H1 (cell line): ENCODE results near the gene SHROOM4.

Experiments
- CBX5 ChIP-seq: fragments of 300-800, 300-1000 bp; sonication (generic); IDR thresholded peaks from 2 replicates; pipeline ENCODE4 v1.7.1; 2016; ENCODE audit warnings: antibody characterized with exemption, low read length, low read depth
- EP300 ChIP-seq, 2 experiments: IDR thresholded peaks; 1 replicate in 1 of 2; 2 replicates in 1 of 2; pipeline ENCODE4 v1.6.1; 2011 to 2012; ENCODE audit warnings: low read depth in 2 of 2, low read length in 2 of 2, mild to moderate bottlenecking in 2 of 2, borderline replicate concordance in 1 of 2, inconsistent platforms in 1 of 2, moderate library complexity in 1 of 2
- MAFK ChIP-seq: IDR thresholded peaks from 2 replicates; pipeline ENCODE4 v1.6.1; 2012; ENCODE audit warnings: low read depth, mild to moderate bottlenecking, improper control_type of control experiment, low read length
- POLR2A ChIP-seq, 2 experiments: IDR thresholded peaks; 1 replicate in 1 of 2; 2 replicates in 1 of 2; pipeline ENCODE4 v1.6.1; 2011; ENCODE audit warnings: low read depth in 2 of 2, low read length in 2 of 2, mild to moderate bottlenecking in 2 of 2; ENCODE audit errors: control extremely low read depth in 1 of 2
- SIN3A ChIP-seq, 2 experiments: IDR thresholded peaks in 1 of 2; conservative IDR thresholded peaks in 1 of 2; 2 replicates each; pipeline ENCODE4 v1.6.1; 2011 to 2012; ENCODE audit warnings: low read length in 2 of 2, improper control_type of control experiment in 1 of 2, low read depth in 1 of 2, mild to moderate bottlenecking in 1 of 2
- SUZ12 ChIP-seq: fragments of 200-600 bp; sonication (generic); IDR thresholded peaks from 2 replicates; pipeline ENCODE4 v1.6.1; 2012; ENCODE audit warnings: mild to moderate bottlenecking, inconsistent platforms, low read length, moderate library complexity, mixed read lengths
- TF ChIP-seq, protein P1 (sequence below), 3 experiments: IDR thresholded peaks; 1 replicate in 2 of 3; 2 replicates in 1 of 3; pipeline versions ENCODE4 v1.5.1 to v1.6.1; 2011; ENCODE audit warnings: low read length in 3 of 3, mild to moderate bottlenecking in 3 of 3, inconsistent platforms in 2 of 3, low read depth in 1 of 3, moderate library complexity in 1 of 3; ENCODE audit not compliant: insufficient read depth in 1 of 3; ENCODE audit errors: control extremely low read depth in 1 of 3

DNA sequence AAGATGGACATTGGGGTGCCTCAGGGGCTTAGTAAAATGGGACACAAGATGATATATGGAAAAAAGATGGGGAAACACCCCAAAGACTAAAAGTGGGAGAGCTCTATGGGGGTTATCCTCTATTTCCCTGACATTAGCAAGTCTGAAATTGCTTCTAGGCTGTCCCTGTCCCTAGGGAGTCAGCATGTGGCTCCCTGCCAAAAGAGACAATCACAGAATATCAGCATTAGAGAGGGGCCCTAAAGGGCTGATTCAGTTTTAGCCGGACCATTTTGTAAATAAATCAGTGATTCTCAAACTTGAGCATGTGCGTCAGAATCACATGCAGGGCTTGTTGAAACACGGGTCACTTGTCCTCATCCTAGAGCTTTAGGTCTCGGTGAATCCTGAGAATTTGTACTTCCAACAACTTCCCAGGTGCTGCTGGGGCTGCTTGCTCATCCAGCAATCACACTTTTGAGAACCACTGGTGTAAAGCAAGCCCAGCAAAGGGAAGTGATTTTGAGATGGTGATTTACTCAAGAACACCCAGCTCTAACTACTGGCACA is 178.1 kb downstream of the SHROOM4 start:
- TF ChIP-seq CBX5 (no peak), SUZ12 (no peak), EP300 (IDR thresholded peaks at IDR 0.05; ENCODE audit: borderline replicate concordance in 1 of 2, low read depth in 2 of 2, low read length in 2 of 2) (no peak), MAFK (no peak), POLR2A (IDR thresholded peaks at IDR 0.05; ENCODE audit: control extremely low read depth in 1 of 2, low read depth in 2 of 2, low read length in 2 of 2) (no peak), SIN3A (conservative IDR thresholded peaks at IDR 0.05 in 1 of 2, IDR thresholded peaks at IDR 0.05 in 1 of 2; ENCODE audit: low read depth in 1 of 2, low read length in 2 of 2) (no peak)
- TF ChIP-seq, protein P1, sequence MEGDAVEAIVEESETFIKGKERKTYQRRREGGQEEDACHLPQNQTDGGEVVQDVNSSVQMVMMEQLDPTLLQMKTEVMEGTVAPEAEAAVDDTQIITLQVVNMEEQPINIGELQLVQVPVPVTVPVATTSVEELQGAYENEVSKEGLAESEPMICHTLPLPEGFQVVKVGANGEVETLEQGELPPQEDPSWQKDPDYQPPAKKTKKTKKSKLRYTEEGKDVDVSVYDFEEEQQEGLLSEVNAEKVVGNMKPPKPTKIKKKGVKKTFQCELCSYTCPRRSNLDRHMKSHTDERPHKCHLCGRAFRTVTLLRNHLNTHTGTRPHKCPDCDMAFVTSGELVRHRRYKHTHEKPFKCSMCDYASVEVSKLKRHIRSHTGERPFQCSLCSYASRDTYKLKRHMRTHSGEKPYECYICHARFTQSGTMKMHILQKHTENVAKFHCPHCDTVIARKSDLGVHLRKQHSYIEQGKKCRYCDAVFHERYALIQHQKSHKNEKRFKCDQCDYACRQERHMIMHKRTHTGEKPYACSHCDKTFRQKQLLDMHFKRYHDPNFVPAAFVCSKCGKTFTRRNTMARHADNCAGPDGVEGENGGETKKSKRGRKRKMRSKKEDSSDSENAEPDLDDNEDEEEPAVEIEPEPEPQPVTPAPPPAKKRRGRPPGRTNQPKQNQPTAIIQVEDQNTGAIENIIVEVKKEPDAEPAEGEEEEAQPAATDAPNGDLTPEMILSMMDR (IDR thresholded peaks at IDR 0.05; ENCODE audit: control extremely low read depth in 1 of 3, insufficient read depth in 1 of 3, low read depth in 1 of 3, low read length in 3 of 3), result no peak
